K562 (cell line): Measurements from ENCODE around the gene NPC1L1. TPM values are rescaled to one million over a fixed set of nuclear protein-coding genes. Genes with fewer than 3 reads are reported as not detected.

ENCODE experiments used
- ATAC-seq: fragments of 200-7000 bp; cut with Tn5 transposase; 3 replicates; pipeline ENCODE4 v1.9.1; 2020; ENCODE audit warnings: moderate library complexity
- BruUV-seq: library from RNA; stranded (reverse); fragments of 400-500 nt; replicated peaks from 2 replicates; lab custom pipeline; 2021; lab: Mats Ljungman, UMichigan
- CTCF ChIA-PET: fragments of 300-600 bp; formaldehyde crosslinking; extraction: SDS; loops from one replicate; lab custom pipeline; 2021; ENCODE audit warnings: low intra/inter-chr PET ratio; lab: Yijun Ruan, JAX
- POLR2A ChIA-PET: fragments of 300-600, 350-650 bp; sonication (Branson Sonifier 250); formaldehyde crosslinking; extraction: SDS; loops from one replicate; lab custom pipeline; 2021; ENCODE audit warnings: antibody characterized with exemption, inconsistent platforms; lab: Yijun Ruan, JAX
- DNase-seq, 4 experiments: peaks; one replicate each; pipeline versions ENCODE4 v3.0.0 to v3.0.0-alpha.2; 2011 to 2018; ENCODE audit warnings: low spot score in 3 of 4, mixed read lengths in 3 of 4; ENCODE audit errors: extremely low read depth in 1 of 4
- FAIRE-seq: peaks from 2 replicates; lab custom pipeline; 2011; peaks lifted over from hg19 to GRCh38; lab: Jason Lieb, UNC
- H2AFZ ChIP-seq: 2 replicates; pipeline ENCODE4 v1.6.0; 2011; ENCODE audit warnings: low read depth, low read length, control low read depth, inconsistent platforms
- H3K27ac ChIP-seq: fragments of 200-600 bp; 3 replicates; pipeline ENCODE4 v1.8.0; 2011; ENCODE audit warnings: low read depth, mild to moderate bottlenecking, control low read depth, inconsistent platforms, low read length, moderate library complexity, mixed read lengths; ENCODE audit errors: extremely low read depth
- H3K27me3 ChIP-seq, 2 experiments: fragments of 300-600 bp in 1 of 2; 2 replicates in 1 of 2; 3 replicates in 1 of 2; pipeline versions ENCODE4 v1.6.0 to v1.8.0; 2011; ENCODE audit warnings: inconsistent platforms in 2 of 2, low read length in 2 of 2, mild to moderate bottlenecking in 1 of 2, mixed read lengths in 1 of 2, moderate library complexity in 1 of 2; ENCODE audit not compliant: control insufficient read depth in 2 of 2, insufficient read depth in 2 of 2
- H3K36me3 ChIP-seq: fragments of 300-600 bp; 3 replicates; pipeline ENCODE4 v1.8.0; 2011; ENCODE audit warnings: mild to moderate bottlenecking, low read length, inconsistent platforms; ENCODE audit not compliant: control insufficient read depth, insufficient read depth
- H3K4me1 ChIP-seq, 2 experiments: fragments of 200-600 bp in 1 of 2; replicated peaks in 1 of 2; 2 replicates in 1 of 2; 3 replicates in 1 of 2; pipeline versions ENCODE4 v1.5.1 to v1.8.0; 2011; ENCODE audit warnings: inconsistent platforms in 2 of 2, low read length in 2 of 2, mild to moderate bottlenecking in 1 of 2, mixed read lengths in 1 of 2, moderate library complexity in 1 of 2; ENCODE audit not compliant: control insufficient read depth in 2 of 2, insufficient read depth in 2 of 2
- H3K4me2 ChIP-seq: 2 replicates; pipeline ENCODE4 v1.6.1; 2011; ENCODE audit warnings: low read length, control low read depth, inconsistent platforms, mixed read lengths; ENCODE audit not compliant: insufficient read depth
- H3K4me3 ChIP-seq: fragments of 200-600 bp; sonication (generic), shearing (Covaris generic); 2 replicates; pipeline ENCODE4 v1.5.1; 2016; ENCODE audit warnings: control low read depth, inconsistent platforms
- H3K79me2 ChIP-seq: fragments of 200-600 bp; 3 replicates; pipeline ENCODE4 v1.8.0; 2011; ENCODE audit warnings: low read length, inconsistent platforms; ENCODE audit not compliant: control insufficient read depth, insufficient read depth
- H3K9ac ChIP-seq, 2 experiments: 2 replicates each; pipeline versions ENCODE4 v1.6.0 to v1.6.1; 2011; ENCODE audit warnings: low read depth in 2 of 2, low read length in 2 of 2, control low read depth in 1 of 2, inconsistent platforms in 1 of 2, mild to moderate bottlenecking in 1 of 2, mixed read lengths in 1 of 2; ENCODE audit not compliant: insufficient read depth in 1 of 2
- H3K9me1 ChIP-seq: one replicate; pipeline ENCODE4 v1.6.0; 2011; ENCODE audit warnings: inconsistent platforms, mild to moderate bottlenecking, low read length, moderate library complexity; ENCODE audit not compliant: control insufficient read depth, insufficient read depth
- H3K9me3 ChIP-seq: replicated peaks from 2 replicates; pipeline ENCODE4 v1.5.1; 2011; ENCODE audit warnings: low read depth, low read length, inconsistent platforms; ENCODE audit not compliant: control insufficient read depth, insufficient read depth
- H4K20me1 ChIP-seq: replicated peaks from 2 replicates; pipeline ENCODE4 v1.6.1; 2011; ENCODE audit warnings: low read length, inconsistent platforms, mixed read lengths; ENCODE audit not compliant: control insufficient read depth, insufficient read depth
- EP300 ChIP-seq: IDR thresholded peaks from 2 replicates; pipeline ENCODE4 v1.6.1; 2012; ENCODE audit warnings: low read length, improper control_type of control experiment
- EZH2 ChIP-seq: IDR thresholded peaks from 2 replicates; pipeline ENCODE4 v1.6.1; 2012; ENCODE audit warnings: low read depth, mild to moderate bottlenecking, inconsistent platforms, low read length, borderline replicate concordance
- MYNN ChIP-seq, 2 experiments: sonication (generic); formaldehyde crosslinking in 1 of 2; IDR thresholded peaks; 2 replicates each; pipeline versions ENCODE4 v1.5.0 to v1.6.1; 2016 to 2020; ENCODE audit warnings: antibody characterized with exemption in 1 of 2, missing genetic modification reagents in 1 of 2
- NCOA4 ChIP-seq: fragments of 450-650 bp; IDR thresholded peaks from 2 replicates; pipeline ENCODE4 v1.6.1; 2018; ENCODE audit warnings: mild to moderate bottlenecking; ENCODE audit not compliant: partially characterized antibody
- PRDM10 ChIP-seq: fragments of 450-650 bp; IDR thresholded peaks from 2 replicates; pipeline ENCODE4 v1.6.1; 2018; ENCODE audit not compliant: partially characterized antibody
- RBFOX2 ChIP-seq: fragments of 200-400 bp; formaldehyde crosslinking; IDR thresholded peaks from 2 replicates; pipeline ENCODE4 v1.6.1; 2017; ENCODE audit warnings: low read depth, mild to moderate bottlenecking, low read length, moderate library complexity
- THRB ChIP-seq: fragments of 450-650 bp; formaldehyde crosslinking; conservative IDR thresholded peaks from 2 replicates; pipeline ENCODE4 v1.4.0; 2022; ENCODE audit warnings: mild to moderate bottlenecking, missing genetic modification characterization
- TRIM25 ChIP-seq: fragments of 450-650 bp; IDR thresholded peaks from 2 replicates; pipeline ENCODE4 v1.7.0; 2016; ENCODE audit warnings: borderline replicate concordance
- ZBTB5 ChIP-seq: fragments of 450-650 bp; IDR thresholded peaks from 2 replicates; pipeline ENCODE4 v1.6.1; 2017; ENCODE audit warnings: antibody characterized with exemption
- ZFP30 ChIP-seq: fragments of 250-450 bp; sonication (Bioruptor Pico); IDR thresholded peaks from 2 replicates; pipeline ENCODE4 v1.8.0; 2022; ENCODE audit warnings: moderate library complexity, mild to moderate bottlenecking, inconsistent platforms, borderline replicate concordance
- ZNF224 ChIP-seq: sonication (generic); formaldehyde crosslinking; IDR thresholded peaks from 2 replicates; pipeline ENCODE4 v1.8.0; 2022; ENCODE audit warnings: mild to moderate bottlenecking, missing genetic modification reagents
- ZNF79 ChIP-seq: fragments of 250-450 bp; sonication (Bioruptor Pico); IDR thresholded peaks from 2 replicates; pipeline ENCODE4 v1.4.0; 2020; ENCODE audit warnings: low read depth, mild to moderate bottlenecking, moderate library complexity
- WGBS: fragments of 100-300 bp; shearing (Covaris generic); methylation state at CpG from one replicate; pipeline ENCODE4 v1.1.6; 2016; ENCODE audit warnings: low coverage, mixed read lengths; ENCODE audit not compliant: insufficient coverage; ENCODE audit errors: missing lambda C conversion rate; 5-methylcytosine and 5-hydroxymethylcytosine counted together
- in situ Hi-C: fragments of 300-500 bp; cut with MboI; formaldehyde crosslinking; loops from 4 replicates; pipeline ENCODE4 v1.15.0; 2018; ENCODE audit warnings: inconsistent platforms, mixed read lengths
- intact Hi-C: fragments of 100-400 bp; cut with micrococcal nuclease; formaldehyde crosslinking; loops from 2 replicates; pipeline ENCODE4 v1.14.2; 2022
- polyA plus RNA-seq, 8 experiments: library from polyadenylated mRNA; depleted of rRNA in 4 of 8; stranded (reverse) in 5 of 8; unstranded in 3 of 8; fragments of >200 nt; fragmentation: Nextera tagmentation in 2 of 8; fragmentation: Illumina TruSeq in 1 of 8; extraction: Ambion mirVana in 2 of 8; extraction: Trizol in 1 of 8; gene quantifications; 2 replicates each; pipeline versions ENCODE4 v1.2.1 to v1.2.3, GENCODE V29; 2011 to 2014; ENCODE audit warnings: inconsistent platforms in 1 of 8, missing spikeins in 1 of 8
- total RNA-seq, 7 experiments: library from RNA; depleted of rRNA in 6 of 7; stranded (reverse); fragments of >200 nt in 6 of 7; fragmentation: Illumina TruSeq in 2 of 7; extraction: Trizol in 2 of 7; gene quantifications; 2 replicates each; pipeline versions ENCODE4 v1.2.1 to v1.2.3, GENCODE V29; 2011 to 2021; ENCODE audit warnings: low replicate concordance in 1 of 7

NPC1L1 gene
- total and polyA plus RNA-seq, 9 of the 15 experiments (the other 6 are each of a cell fraction or from before 2014, with no cell fraction given) = 0.01 to 0.18 (median 0.07) TPM; not detected in 4

DNA sequence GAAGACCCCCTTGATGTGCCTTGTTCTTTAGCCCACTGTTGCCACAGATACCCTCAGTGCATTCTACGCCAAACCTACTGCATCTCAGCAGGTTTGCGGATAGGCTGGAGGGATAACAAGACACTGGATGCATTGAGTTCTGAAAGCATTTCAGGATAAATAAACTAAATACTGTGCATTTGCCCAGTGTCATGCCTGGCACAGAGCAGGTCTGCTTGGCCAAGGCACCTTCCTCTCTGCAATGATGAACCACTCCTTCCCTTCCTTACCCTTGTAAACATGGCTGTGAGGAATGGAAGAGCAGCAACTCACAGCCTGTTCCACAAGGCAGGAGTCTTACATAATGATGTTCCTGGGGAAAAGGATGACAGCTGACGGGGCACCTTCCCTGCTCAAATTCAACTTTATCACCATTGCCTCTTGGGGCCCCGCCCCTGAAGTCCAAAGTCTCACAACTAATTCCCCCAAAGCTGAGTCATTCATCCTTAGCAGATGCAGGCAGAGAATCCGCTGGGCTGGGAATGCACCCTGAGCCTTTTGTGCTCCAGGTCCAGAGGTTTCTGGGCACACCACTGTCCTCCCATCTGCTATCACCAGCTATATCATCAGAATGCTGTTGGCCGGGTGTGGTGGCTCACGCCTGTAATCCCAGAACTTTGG lies 21.0 kb upstream of the NPC1L1 start:
- Histone ChIP-seq H3K9me1 (peaks cover 10% of the 10 kb centered on the region), H3K4me2 (peak overlapping the region; percentile 73), H3K27me3 (no peaks in the 10 kb centered on the region), H3K36me3 (peaks cover 37% of the 10 kb centered on the region), H2AFZ (no peak overlapping the region), H3K9ac (peak overlapping the region in 1 of 2 experiments; percentile 38; a peak in 2 of 4 replicates), H3K4me1 (peaks cover 38 to 40% of the 10 kb centered on the region in 2 experiments; a peak in 4 of 5 replicates), H3K4me3 (no peak overlapping the region), H3K9me3 (no peaks in the 10 kb centered on the region), H3K79me2 (peaks cover 13% of the 10 kb centered on the region), H4K20me1 (peaks cover 21% of the 10 kb centered on the region), H3K27ac (peak overlapping the region; percentile 56)
- in situ Hi-C loops = no loop called here
- peak; percentile 69 to 84 (median 72) for DNase-seq
- BruUV-seq = no TSS peak
- WGBS = 30% methylated on average over 7 of the region's 7 CpGs
- intact Hi-C loops = no loop called here
- peak; percentile 85 for FAIRE-seq
- CTCF ChIA-PET = no interaction called here
- peak; percentile 52 for ATAC-seq
- POLR2A ChIA-PET = interaction anchor here (0.7 to 1.0 kb wide), 3 partner anchors 10 to 35 kb away, joined by 3 to 4 read pairs (median 4); no protein-coding TSS in a partner anchor
- TF ChIP-seq ZBTB5 = no peak
- peak; percentile 16; the same call in 1 of the 2 replicates for TF ChIP-seq EP300
- TF ChIP-seq PRDM10 = no peak
- TF ChIP-seq TRIM25 = no peak
- TF ChIP-seq EZH2 = no peak
- TF ChIP-seq MYNN (IDR thresholded peaks at IDR 0.05) = no peak
- no peak for TF ChIP-seq MYNN (CRISPR knock-in tag; IDR thresholded peaks at IDR 0.05)
- TF ChIP-seq THRB (CRISPR knock-in tag) = no peak
- no peak for TF ChIP-seq ZFP30 (CRISPR knock-in tag)
- no peak for TF ChIP-seq RBFOX2
- no peak for TF ChIP-seq NCOA4
- TF ChIP-seq ZNF79 (CRISPR knock-in tag) = no peak
- no peak for TF ChIP-seq ZNF224 (CRISPR knock-in tag)
